ENCODE results near the gene TAGLN2. TPM values are rescaled to one million over a fixed set of nuclear protein-coding genes. Genes with fewer than 3 reads are reported as not detected.
A peak's percentile ranks its signal among the peaks of the same experiment; 100 is the strongest.

The TAGLN2 gene
- total and polyA plus RNA-seq, 4 donors = 483 to 788 (median 749) TPM

GRCh38 chr1:159898527-159898926 is 26.8 kb downstream of the TAGLN2 start:
- DNase-seq = no peak
- Histone ChIP-seq H3K4me1 (ENCODE audit: control insufficient read depth in 5 of 5, insufficient read depth in 5 of 5, low read length in 5 of 5) (peaks cover 4 to 24% (median 15%) of the 10 kb centered on the region in 5 donors), H3K27ac (ENCODE audit: low read depth in 1 of 2, low read length in 1 of 2) (no peak overlapping the region), H3K9me3 (ENCODE audit: control insufficient read depth in 4 of 4, insufficient read depth in 3 of 4, low read length in 3 of 4) (peaks cover 0 to 2% (median 0%) of the 10 kb centered on the region in 4 donors), H3K9ac (ENCODE audit: insufficient read depth in 1 of 2, low read length in 2 of 2) (no peak overlapping the region), H3K27me3 (ENCODE audit: control insufficient read depth in 3 of 3, insufficient read depth in 3 of 3, low read length in 2 of 3) (no peaks in the 10 kb centered on the region), H3K4me3 (no peak overlapping the region), H3K36me3 (ENCODE audit: control insufficient read depth in 4 of 4, insufficient read depth in 4 of 4, low read length in 4 of 4) (no peaks in the 10 kb centered on the region)
- ATAC-seq (ENCODE audit: insufficient read depth, low FRiP score) = no peak
- TF ChIP-seq, protein P1, sequence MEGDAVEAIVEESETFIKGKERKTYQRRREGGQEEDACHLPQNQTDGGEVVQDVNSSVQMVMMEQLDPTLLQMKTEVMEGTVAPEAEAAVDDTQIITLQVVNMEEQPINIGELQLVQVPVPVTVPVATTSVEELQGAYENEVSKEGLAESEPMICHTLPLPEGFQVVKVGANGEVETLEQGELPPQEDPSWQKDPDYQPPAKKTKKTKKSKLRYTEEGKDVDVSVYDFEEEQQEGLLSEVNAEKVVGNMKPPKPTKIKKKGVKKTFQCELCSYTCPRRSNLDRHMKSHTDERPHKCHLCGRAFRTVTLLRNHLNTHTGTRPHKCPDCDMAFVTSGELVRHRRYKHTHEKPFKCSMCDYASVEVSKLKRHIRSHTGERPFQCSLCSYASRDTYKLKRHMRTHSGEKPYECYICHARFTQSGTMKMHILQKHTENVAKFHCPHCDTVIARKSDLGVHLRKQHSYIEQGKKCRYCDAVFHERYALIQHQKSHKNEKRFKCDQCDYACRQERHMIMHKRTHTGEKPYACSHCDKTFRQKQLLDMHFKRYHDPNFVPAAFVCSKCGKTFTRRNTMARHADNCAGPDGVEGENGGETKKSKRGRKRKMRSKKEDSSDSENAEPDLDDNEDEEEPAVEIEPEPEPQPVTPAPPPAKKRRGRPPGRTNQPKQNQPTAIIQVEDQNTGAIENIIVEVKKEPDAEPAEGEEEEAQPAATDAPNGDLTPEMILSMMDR (IDR thresholded peaks at IDR 0.05; ENCODE audit: control extremely low read depth, extremely low read depth) = no peak
- WGBS, 2 donors = 78 to 80% methylated on average over 3 of the region's 3 CpGs

- peaks cover 0 to 2% (median 0%) of the 10 kb centered on the region in 4 donors for H3K9me3 ChIP-seq (ENCODE audit: control insufficient read depth in 4 of 4, insufficient read depth in 3 of 4, low read length in 3 of 4)
- H3K4me3 ChIP-seq = no peak overlapping the region
- no peaks in the 10 kb centered on the region for H3K27me3 ChIP-seq (ENCODE audit: control insufficient read depth in 3 of 3, insufficient read depth in 3 of 3, low read length in 2 of 3)
- H3K4me1 ChIP-seq (ENCODE audit: control insufficient read depth in 5 of 5, insufficient read depth in 5 of 5, low read length in 5 of 5) = peaks cover 4 to 24% (median 15%) of the 10 kb centered on the region in 5 donors
- H3K27ac ChIP-seq (ENCODE audit: low read depth in 1 of 2, low read length in 1 of 2) = no peak overlapping the region
- H3K9ac ChIP-seq (ENCODE audit: insufficient read depth in 1 of 2, low read length in 2 of 2) = no peak overlapping the region
- TF ChIP-seq, protein P1 (IDR thresholded peaks at IDR 0.05; ENCODE audit: control extremely low read depth, extremely low read depth) = no peak
- 37 to 78% methylated on average over 3 of the region's 3 CpGs for WGBS, 2 donors
- ATAC-seq (ENCODE audit: insufficient read depth, low FRiP score) = no peak
- no peaks in the 10 kb centered on the region for H3K36me3 ChIP-seq (ENCODE audit: control insufficient read depth in 4 of 4, insufficient read depth in 4 of 4, low read length in 4 of 4)
- DNase-seq = no peak
These were observed 27.3 kb downstream of the TAGLN2 start for GRCh38 chr1:159897962-159898361.

DNA sequence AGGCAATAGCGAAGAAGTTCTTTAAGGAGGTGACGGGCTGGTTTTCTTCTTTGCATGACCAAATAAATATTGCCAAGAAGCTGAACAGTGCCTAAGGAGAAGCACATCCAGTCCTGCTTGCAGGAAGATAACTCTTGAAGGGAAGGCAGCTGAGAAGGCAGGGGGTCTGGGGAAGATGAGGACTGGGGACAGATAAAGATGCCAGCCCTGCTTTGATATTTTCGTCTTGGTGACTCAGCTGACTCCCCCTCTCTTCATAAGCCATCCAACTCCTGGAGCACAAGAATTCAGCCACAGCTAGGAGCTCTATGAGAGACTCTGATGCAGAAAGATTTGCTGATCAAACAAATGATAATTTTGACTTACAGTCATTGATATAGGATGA is 28.8 kb downstream of the TAGLN2 start:
- no peaks in the 10 kb centered on the region for H3K27me3 ChIP-seq (ENCODE audit: control insufficient read depth in 3 of 3, insufficient read depth in 3 of 3, low read length in 2 of 3)
- TF ChIP-seq, protein P1 (IDR thresholded peaks at IDR 0.05; ENCODE audit: control extremely low read depth, extremely low read depth) = no peak
- H3K9me3 ChIP-seq (ENCODE audit: control insufficient read depth in 4 of 4, insufficient read depth in 3 of 4, low read length in 3 of 4) = peaks cover 0 to 2% (median 0%) of the 10 kb centered on the region in 4 donors

More for the DNA sequence above, 28.8 kb downstream of the TAGLN2 start:
- DNase-seq (no peak), ATAC-seq (ENCODE audit: insufficient read depth, low FRiP score) (no peak)
- peak overlapping the region in 1 of 2 donors; percentile 33 for H3K27ac ChIP-seq (ENCODE audit: low read depth in 1 of 2, low read length in 1 of 2)
- WGBS, 2 donors = 61 to 74% methylated on average over 3 of the region's 3 CpGs
- no peak overlapping the region for H3K4me3 ChIP-seq
- no peaks in the 10 kb centered on the region for H3K36me3 ChIP-seq (ENCODE audit: control insufficient read depth in 4 of 4, insufficient read depth in 4 of 4, low read length in 4 of 4)
- no peak overlapping the region for H3K9ac ChIP-seq (ENCODE audit: insufficient read depth in 1 of 2, low read length in 2 of 2)
- H3K4me1 ChIP-seq (ENCODE audit: control insufficient read depth in 5 of 5, insufficient read depth in 5 of 5, low read length in 5 of 5) = peaks cover 4 to 24% (median 14%) of the 10 kb centered on the region in 5 donors
